CD4-positive, alpha-beta T cell treated with Interleukin-15 for 1 hour (primary cell): ENCODE results near the gene ATP5F1D.
A peak's percentile ranks its signal among the peaks of the same experiment; 100 is the strongest.

Source experiments
- DNase-seq: peaks from one replicate; pipeline ENCODE4 v3.0.0-alpha.2; 2020

Gene ATP5F1D

DNA sequence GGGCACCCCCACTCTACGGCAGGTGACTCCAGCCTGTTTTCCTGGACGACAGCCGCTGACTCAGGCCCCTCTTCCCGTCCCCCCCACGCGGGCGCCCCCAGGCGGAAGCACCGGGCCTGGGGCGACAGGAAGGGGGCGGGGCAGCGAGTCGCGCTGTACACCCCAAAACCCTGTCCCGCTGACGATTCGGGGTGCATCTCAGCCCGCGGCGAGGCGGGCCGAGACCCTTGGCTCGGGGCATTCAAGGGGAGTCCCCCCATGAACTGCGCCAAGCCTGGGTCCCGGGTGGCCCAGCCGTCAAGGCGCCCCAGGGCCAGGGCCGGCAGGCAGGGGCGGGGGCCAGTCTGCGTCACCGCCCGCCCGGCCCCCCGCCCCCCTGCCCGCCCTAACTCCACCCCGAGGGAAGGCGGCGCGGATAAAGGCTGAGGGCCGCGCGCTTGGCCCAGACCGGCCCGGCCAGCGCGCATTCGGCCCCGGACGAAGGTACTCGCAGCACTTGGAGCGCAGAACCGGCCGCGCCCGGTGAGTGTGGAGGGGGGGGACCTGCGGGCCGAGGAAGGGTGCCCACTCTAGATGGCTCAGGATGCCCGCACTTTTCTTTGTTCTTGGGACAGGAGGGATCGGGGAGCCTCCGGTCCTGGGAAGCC, 6.7 kb downstream of the ATP5F1D start, which contains the start of gene MIDN:
MIDN (plus strand) TSS at position 445 of the 647 bp plus-strand sequence. CDS start 1,714 bp downstream, outside the sequence.
- peak; percentile 81 for DNase-seq

- DNase-seq, result peak; percentile 87
Measured at GRCh38 chr19:1248786-1249297, 7.3 kb downstream of the ATP5F1D start.

GRCh38 chr19:1249298-1249989, 7.9 kb downstream of the ATP5F1D start:
- DNase-seq, result peak; percentile 97

DNA sequence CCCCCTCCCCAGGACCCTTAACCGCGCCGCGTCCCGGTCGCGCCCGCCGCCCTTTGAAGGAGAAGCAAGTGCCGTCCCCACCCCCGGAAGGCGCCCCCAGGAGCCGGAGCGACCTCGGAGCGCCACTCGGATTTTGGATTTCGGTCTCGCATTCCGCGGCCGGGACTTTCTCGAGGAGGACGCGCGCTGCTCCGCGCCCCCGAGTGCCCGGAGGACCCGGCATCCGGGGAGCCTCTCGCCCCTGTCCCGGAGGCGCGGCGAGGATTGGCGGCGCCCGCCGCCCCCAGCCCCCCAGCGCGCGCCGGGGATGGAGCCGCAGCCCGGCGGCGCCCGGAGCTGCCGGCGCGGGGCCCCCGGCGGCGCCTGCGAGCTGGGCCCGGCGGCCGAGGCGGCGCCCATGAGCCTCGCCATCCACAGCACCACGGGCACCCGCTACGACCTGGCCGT, 8.5 kb downstream of the ATP5F1D start:
- no peak for DNase-seq

GRCh38 chr19:1250437-1251260, 9.1 kb downstream of the ATP5F1D start:
- peak; percentile 69 for DNase-seq

DNA sequence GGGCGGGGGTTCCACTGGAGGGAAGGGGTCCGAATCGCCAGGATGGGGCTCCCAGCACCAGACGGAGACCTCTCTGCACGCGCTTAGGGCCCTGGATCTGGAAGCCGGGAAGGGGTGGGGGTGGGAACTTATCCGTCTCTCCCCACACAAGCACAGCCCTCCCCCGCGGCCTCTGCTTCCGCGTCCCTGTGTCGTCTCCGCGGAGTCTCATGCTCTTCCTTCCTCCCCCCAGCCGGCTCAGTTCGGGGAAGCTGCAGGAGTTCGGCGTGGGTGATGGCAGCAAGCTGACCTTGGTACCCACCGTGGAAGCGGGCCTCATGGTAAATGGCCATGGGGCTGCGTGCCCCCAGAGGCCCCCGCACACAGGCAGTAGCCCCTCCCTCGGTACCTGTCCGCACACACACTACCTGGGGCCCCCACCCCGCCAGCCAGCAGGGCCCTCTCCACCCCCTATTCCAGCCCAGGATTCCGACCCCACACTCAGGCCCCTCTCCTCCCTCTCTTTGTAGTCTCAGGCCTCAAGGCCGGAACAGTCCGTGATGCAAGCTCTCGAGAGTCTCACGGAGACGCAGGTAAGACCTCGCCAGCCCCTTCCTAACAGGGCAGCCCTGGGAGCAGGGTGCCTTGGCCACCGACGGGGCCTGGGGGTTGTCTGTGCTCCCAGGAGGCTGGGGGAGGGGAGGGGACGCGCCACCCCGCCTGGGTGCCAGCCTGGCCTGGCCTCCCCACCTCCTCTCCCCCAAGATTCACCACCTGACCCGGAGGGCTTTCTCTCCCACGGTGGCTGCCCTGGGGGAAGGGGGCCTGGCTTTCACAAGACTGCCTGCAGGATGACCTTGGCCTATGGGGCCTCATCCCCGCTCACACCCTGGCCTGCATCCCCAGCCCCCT, 10.0 kb downstream of the ATP5F1D start:
- DNase-seq, result peak; percentile 69

GRCh38 chr19:1252221-1252820, 10.8 kb downstream of the ATP5F1D start:
- peak; percentile 89 for DNase-seq

DNA sequence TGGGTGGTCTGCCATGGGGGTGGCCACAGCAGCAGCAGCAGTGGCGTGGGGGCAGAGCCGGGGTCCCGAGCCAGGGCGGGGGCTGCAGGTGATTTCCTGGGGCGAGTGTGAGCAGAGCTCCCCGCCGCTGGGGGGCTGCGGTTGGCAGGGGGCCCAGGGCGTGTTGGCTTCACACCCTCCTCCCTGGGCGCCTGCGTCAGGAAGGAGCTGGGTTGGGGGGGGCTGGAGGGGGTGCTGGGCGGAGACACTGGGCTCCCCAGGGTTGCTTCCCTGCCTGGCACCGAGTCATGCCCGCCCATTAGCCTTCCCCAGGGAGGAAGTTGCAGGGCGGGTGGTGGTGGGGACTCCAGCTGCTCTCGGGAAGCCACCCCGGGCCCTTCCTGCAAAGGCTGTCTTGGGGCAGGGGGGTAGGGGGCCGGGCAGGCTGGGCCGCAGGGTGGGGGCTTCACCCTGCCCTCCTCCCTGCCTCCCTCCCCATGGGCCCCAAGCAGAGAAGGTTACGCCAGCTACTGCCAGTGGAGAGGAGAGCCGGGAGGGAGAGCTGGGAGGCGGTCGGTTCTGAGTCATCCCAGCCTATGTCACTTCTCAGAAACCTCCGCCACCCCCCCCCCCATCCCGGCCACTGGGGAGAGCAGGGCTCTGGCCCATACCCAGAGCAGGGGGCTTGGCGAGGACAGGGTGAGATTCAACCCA, 11.4 kb downstream of the ATP5F1D start:
- peak; percentile 90 for DNase-seq

GRCh38 chr19:1253514-1254080, 12.0 kb downstream of the ATP5F1D start:
- no peak for DNase-seq

DNA sequence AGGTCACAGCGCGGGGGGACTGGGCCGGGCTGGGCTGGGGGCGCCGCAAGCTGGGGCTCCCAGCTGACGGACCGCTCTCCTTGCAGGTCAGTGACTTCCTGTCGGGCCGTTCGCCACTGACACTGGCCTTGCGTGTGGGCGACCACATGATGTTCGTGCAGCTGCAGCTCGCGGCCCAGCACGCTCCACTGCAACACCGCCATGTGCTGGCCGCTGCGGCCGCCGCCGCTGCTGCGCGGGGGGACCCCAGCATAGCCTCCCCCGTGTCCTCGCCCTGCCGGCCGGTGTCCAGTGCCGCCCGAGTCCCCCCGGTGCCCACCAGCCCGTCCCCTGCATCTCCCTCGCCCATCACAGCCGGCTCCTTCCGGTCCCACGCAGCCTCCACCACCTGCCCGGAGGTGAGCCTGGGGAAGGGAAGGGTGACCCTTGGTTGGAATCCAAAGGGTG, 12.6 kb downstream of the ATP5F1D start:
- DNase-seq, result no peak

DNA sequence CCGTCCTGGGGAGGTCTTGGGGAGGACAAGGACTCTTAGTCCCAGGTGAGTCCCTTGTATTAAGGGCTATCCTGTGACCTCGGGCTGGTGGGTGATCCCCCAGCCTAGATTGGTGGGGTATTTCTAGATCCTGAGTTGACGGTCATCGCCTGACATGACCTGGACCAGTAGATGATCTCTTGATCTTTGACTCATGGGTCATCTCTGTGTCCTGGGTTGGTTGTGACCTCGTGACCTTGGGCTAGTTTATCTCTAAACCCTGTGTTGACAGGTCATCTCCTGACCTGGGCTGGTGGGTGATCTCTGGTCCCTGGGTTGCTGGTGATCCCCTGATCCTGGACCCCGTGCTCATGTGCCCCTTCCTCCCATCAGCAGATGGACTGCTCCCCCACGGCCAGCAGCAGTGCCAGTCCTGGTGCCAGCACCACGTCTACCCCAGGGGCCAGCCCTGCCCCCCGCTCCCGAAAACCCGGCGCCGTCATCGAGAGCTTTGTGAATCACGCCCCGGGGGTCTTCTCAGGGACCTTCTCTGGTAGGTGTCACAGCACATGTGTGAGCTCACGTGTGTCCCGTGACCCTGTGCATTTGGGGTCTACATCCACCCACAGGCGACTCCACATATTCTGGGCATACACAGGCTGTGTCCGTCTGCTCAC, 13.1 kb downstream of the ATP5F1D start:
- no peak for DNase-seq

DNA sequence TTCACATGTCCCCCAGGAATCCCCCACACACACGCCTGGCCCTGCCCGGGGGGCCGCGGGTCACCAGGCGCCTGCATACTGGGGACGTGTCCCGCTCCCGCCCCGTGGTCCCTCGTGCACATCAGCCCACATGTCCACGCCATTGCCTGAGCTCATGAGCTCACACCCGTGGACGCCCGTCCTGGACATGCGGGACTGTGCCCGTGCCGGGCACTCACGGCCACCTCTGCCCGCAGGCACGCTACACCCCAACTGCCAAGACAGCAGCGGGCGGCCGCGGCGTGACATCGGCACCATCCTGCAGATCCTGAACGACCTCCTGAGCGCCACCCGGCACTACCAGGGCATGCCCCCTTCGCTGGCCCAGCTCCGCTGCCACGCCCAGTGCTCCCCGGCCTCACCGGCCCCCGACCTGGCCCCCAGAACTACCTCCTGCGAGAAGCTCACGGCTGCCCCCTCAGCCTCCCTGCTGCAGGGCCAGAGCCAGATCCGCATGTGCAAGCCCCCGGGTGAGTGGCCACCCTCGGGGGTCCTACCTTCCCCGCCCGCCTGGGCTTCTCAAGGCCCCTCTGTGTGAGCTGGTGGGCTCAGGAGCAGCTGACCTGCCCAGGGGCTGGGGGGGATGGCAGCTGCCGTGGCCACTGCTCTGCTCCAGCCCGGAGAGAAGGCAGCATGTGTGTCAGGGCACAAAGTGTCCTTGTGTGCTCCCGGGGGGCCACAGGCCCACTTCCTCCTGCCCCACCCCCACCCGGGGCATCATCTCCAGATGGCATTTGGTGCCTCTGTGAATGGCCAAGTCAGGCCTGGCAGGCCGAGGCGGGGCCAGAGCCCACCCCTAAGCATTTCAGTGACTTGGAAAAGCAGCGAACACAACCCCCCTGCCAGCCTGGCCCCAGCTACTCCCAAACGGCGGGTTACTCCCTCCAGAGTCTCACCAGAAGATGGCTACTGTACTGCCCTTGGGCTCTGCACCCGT, 13.9 kb downstream of the ATP5F1D start:
- no peak for DNase-seq

GRCh38 chr19:1256646-1257474, 15.3 kb downstream of the ATP5F1D start:
- DNase-seq, result no peak

GRCh38 chr19:1257475-1258162, 16.1 kb downstream of the ATP5F1D start:
- no peak for DNase-seq

DNA sequence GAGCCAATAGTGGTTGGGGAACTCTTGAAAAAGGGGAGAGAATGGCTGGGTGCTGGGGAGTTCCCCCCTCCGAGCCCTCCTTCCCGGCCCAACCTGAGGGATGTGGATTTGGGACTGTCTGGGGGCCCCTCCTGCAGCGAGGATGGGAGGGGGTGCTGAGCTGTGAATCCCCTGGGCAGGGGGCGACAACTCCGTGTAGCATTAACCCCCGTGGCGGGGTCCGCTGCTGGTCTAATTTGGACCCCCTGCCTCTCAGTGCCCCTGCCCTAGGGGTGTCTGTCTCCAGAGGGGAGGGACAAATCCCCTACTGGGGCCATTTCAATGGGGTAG, 16.6 kb downstream of the ATP5F1D start:
- no peak for DNase-seq

- no peak for DNase-seq
Measured at GRCh38 chr19:1258707-1259205, 17.2 kb downstream of the ATP5F1D start.

DNA sequence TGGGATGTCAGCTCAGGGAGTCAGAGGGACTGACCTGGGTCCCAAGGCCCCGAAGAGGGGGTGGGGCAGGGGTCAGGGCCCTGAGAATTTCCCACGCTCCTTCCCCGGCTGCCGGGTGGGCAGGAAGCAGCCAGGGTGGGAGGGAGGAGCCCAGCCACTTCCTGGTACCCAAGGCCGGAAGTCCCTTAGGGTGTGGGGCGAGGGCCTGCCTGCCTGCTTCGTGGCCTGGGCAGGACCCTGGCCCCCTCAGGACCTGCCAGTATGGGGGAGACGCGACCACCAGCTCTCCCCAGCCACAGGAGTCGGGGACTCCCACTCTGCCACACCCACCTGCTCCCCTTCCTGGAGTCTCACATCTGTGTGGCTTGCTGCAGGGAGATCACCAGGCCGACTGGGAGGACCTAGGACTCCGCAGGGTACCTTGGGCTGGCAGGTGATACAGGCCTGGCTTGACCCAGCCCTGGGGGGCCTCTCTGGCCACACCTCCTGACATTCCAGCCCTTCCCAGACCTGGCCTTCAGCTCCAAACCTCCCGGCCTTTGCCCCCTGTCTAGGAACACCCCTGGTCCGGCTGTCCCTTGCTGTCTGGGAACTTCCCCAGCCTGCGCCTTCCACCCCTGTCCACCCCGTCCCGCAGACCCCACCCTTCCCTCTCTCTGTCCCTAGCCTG, 17.8 kb downstream of the ATP5F1D start:
- peak; percentile 84 for DNase-seq
